Activated naive CD8-positive, alpha-beta T cell treated with anti-CD3 and anti-CD28 coated beads for 36 hours (primary cell): ENCODE data around the gene TSPAN12. TPM values are rescaled to one million over a fixed set of nuclear protein-coding genes. Genes with fewer than 3 reads are reported as not detected.

Experiments
- DNase-seq: peaks from one replicate; pipeline ENCODE4 v3.0.0; 2021
- H3K27ac Mint-ChIP-seq: one replicate; pipeline ENCODE4 v1.8.0; 2022; ENCODE audit warnings: mild to moderate bottlenecking, moderate library complexity, mixed read lengths
- H3K27me3 Mint-ChIP-seq: one replicate; pipeline ENCODE4 v1.8.0; 2022; ENCODE audit warnings: mild to moderate bottlenecking, mixed read lengths
- H3K36me3 Mint-ChIP-seq: one replicate; pipeline ENCODE4 v1.8.0; 2021; ENCODE audit warnings: mild to moderate bottlenecking, mixed read lengths
- H3K4me1 Mint-ChIP-seq: one replicate; pipeline ENCODE4 v1.8.0; 2021; ENCODE audit warnings: mixed read lengths
- H3K4me3 Mint-ChIP-seq: one replicate; pipeline ENCODE4 v1.8.0; 2022; ENCODE audit warnings: mild to moderate bottlenecking, moderate library complexity, mixed read lengths
- H3K9me3 Mint-ChIP-seq: one replicate; pipeline ENCODE4 v1.8.0; 2022; ENCODE audit warnings: mixed read lengths
- total RNA-seq, 2 experiments: library from RNA; stranded (reverse); gene quantifications; one replicate each; pipeline ENCODE4 v1.2.3, GENCODE V29; 2021

The TSPAN12 gene
- total RNA-seq, 2 experiments from 2014 or later, result not detected

- no peak overlapping the region for H3K4me3 Mint-ChIP-seq
- no peak for DNase-seq
These were observed 28.5 kb downstream of the TSPAN12 start for GRCh38 chr7:120829487-120829886.

GRCh38 chr7:120828528-120828927 lies 29.4 kb downstream of the TSPAN12 start:
- Mint-ChIP-seq H3K4me3 (no peak overlapping the region), H3K27me3 (peaks cover 23% of the 10 kb centered on the region), H3K4me1 (no peaks in the 10 kb centered on the region), H3K9me3 (peaks cover 1% of the 10 kb centered on the region), H3K36me3 (no peaks in the 10 kb centered on the region), H3K27ac (no peak overlapping the region)
- DNase-seq, result no peak

More at GRCh38 chr7:120829487-120829886, 28.5 kb downstream of the TSPAN12 start:
- H3K36me3 Mint-ChIP-seq, result no peaks in the 10 kb centered on the region
- H3K27ac Mint-ChIP-seq, result no peak overlapping the region
- no peaks in the 10 kb centered on the region for H3K4me1 Mint-ChIP-seq
- H3K27me3 Mint-ChIP-seq, result peaks cover 23% of the 10 kb centered on the region
- peaks cover 1% of the 10 kb centered on the region for H3K9me3 Mint-ChIP-seq

DNA sequence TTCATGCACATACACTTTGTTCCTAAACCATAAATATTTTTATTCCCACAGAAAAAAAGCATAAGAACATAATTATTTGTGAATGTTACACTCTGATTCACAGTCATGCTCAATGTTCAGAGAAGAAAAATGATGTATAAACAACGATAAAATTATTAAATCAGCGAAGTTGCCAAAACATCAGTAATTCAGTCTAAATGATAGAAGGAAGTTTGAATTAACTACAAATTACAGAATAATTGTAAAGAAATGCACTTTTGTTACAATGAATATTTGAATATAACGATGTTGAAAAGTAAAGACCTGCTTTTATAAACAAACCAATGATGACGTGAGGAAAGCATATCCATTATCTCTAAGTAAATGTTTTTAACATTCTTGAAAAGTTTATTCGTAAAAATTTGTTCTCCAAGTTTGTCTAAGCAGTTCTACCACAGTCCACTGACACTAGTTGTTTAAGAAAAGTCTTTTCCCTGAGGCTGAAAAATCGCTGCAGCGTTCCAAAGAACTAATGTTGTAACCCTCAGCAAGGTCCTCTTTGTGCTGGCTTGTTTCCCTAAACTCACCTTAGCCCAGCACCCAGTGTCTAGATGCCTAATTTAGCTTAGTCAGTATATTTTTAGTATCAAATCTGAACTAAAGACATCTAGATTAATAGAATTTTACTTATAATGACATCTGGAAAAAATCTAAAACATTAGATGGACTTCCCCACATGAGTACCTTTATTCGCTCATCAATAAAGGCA lies 30.4 kb downstream of the TSPAN12 start:
- H3K27me3 Mint-ChIP-seq, result peaks cover 27% of the 10 kb centered on the region

DNA sequence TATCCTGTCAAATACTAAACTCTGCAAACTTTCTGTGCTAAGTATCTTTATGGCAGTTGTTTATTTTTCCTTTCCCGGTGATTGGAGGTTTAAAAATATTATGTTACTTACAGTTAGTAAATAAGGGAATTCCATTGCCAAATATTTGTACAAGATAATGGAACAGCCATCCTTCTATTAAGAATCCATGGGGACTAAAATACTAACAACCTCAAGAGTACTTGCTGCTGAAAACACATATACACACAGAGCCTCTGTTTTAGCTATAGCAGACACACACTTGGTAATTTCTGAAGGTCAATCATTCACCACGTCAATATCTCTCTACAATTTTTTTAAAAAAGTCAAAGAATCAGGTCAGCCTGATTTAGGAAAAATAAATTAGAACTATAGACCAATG lies 32.4 kb downstream of the TSPAN12 start:
- Mint-ChIP-seq H3K27me3 (peaks cover 33% of the 10 kb centered on the region), H3K27ac (no peak overlapping the region), H3K9me3 (peaks cover 1% of the 10 kb centered on the region), H3K4me3 (no peak overlapping the region), H3K36me3 (no peaks in the 10 kb centered on the region), H3K4me1 (no peaks in the 10 kb centered on the region)
- DNase-seq, result no peak

More for the DNA sequence above, 30.4 kb downstream of the TSPAN12 start:
- Mint-ChIP-seq H3K36me3 (no peaks in the 10 kb centered on the region), H3K9me3 (peaks cover 1% of the 10 kb centered on the region), H3K27ac (no peak overlapping the region), H3K4me3 (no peak overlapping the region), H3K4me1 (no peaks in the 10 kb centered on the region)
- DNase-seq, result no peak

DNA sequence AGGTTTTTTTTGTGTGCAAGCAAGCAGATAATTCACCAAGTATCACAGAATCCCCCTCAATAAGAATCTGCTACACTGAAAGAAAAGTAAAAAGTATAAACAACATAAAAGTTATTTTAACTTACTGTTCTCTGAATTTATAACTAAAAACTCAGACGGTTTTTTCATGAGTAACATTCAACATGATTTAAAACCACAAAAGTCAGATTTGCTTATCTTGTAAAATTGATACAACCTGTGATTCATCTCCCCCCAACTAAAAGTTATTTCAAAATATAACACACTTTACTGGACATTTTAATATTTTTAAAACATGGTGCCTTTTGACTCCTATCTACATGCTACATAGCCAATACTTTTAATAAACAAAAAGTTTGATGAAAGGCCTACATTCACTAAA lies 32.8 kb downstream of the TSPAN12 start:
- H3K27ac Mint-ChIP-seq, result no peak overlapping the region
- no peak for DNase-seq
- no peaks in the 10 kb centered on the region for H3K36me3 Mint-ChIP-seq
- H3K4me3 Mint-ChIP-seq, result no peak overlapping the region
- no peaks in the 10 kb centered on the region for H3K4me1 Mint-ChIP-seq
- peaks cover 34% of the 10 kb centered on the region for H3K27me3 Mint-ChIP-seq
- H3K9me3 Mint-ChIP-seq, result peaks cover 1% of the 10 kb centered on the region

- H3K4me1 Mint-ChIP-seq, result no peaks in the 10 kb centered on the region
- H3K4me3 Mint-ChIP-seq, result no peak overlapping the region
- no peak for DNase-seq
- H3K9me3 Mint-ChIP-seq, result no peaks in the 10 kb centered on the region
- no peaks in the 10 kb centered on the region for H3K36me3 Mint-ChIP-seq
- peaks cover 33% of the 10 kb centered on the region for H3K27me3 Mint-ChIP-seq
- H3K27ac Mint-ChIP-seq, result no peak overlapping the region
These were observed 38.1 kb downstream of the TSPAN12 start for GRCh38 chr7:120819861-120820260.

- Mint-ChIP-seq H3K27ac (no peak overlapping the region), H3K4me3 (no peak overlapping the region), H3K9me3 (no peaks in the 10 kb centered on the region), H3K36me3 (no peaks in the 10 kb centered on the region), H3K27me3 (peaks cover 38% of the 10 kb centered on the region), H3K4me1 (no peaks in the 10 kb centered on the region)
- no peak for DNase-seq
These were observed 40.1 kb downstream of the TSPAN12 start for GRCh38 chr7:120817851-120818250.

DNA sequence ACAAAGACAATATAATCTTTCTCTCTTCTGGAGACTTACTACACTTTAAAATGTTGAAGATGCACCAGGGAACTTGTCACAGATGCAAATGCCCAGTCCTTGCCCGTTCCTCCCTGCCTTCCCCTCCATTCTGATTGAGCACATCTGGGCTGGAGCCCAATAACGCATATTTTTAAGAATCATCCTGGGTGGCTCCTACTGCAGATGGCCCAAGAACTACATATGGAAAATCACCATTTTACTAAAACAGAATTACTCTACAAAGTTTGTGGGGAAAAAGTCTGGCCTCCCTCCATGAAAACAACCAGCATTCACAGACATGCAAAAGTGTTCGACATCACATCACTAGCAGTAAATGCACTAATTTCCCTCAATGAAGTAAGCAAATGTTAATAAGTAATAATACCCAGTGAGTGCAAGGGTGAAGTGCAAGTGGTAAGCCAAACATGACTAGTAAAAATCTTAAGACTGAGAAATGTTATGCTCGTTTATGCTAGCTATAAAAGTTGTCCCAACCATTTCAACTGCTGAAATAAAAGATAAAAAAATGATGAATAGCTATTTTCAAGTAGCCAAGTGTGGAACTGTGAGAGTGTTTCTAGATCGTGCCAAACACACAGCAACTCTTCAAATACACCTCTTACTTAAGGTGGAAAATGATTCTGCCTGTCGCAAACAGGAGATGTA lies 43.5 kb downstream of the TSPAN12 start:
- no peaks in the 10 kb centered on the region for H3K36me3 Mint-ChIP-seq
- no peak overlapping the region for H3K27ac Mint-ChIP-seq
- peaks cover 29% of the 10 kb centered on the region for H3K27me3 Mint-ChIP-seq
- no peaks in the 10 kb centered on the region for H3K9me3 Mint-ChIP-seq
- H3K4me1 Mint-ChIP-seq, result no peaks in the 10 kb centered on the region
- H3K4me3 Mint-ChIP-seq, result no peak overlapping the region
- no peak for DNase-seq

DNA sequence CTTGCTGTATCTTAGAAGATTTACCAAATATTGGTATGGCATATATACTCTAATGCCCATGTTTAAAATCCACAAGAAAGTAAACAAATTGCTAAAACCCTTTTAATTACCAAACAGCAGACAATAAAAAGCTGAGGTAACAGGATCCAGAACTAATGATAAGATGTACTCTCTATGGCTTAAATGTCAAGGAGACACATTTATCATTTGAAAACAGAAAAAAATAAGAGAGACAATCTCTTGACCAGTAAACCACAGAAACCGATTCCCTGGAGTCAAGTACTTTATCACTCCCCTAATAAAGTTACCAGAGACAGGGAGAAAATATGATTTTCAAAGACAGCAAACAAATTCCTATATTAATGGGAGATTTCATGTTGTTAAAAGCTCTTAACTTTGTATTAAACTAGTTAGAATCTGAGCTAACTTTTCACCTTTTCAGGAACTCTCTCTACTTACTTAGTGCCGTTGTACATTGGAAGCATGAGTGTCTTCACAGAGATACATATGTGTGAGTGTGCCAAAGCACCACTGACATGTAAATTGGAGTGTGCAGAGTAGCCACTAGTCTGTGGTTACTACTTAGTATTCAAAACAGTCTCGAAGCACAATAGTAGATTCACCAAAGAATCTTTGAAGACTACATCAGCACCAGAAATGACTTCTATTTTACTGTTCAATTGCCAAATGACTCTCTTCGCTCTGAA lies 44.2 kb downstream of the TSPAN12 start:
- Mint-ChIP-seq H3K27ac (no peak overlapping the region), H3K4me1 (no peaks in the 10 kb centered on the region), H3K9me3 (no peaks in the 10 kb centered on the region), H3K36me3 (no peaks in the 10 kb centered on the region), H3K27me3 (peaks cover 32% of the 10 kb centered on the region), H3K4me3 (no peak overlapping the region)
- no peak for DNase-seq

GRCh38 chr7:120813089-120813488 lies 44.9 kb downstream of the TSPAN12 start:
- H3K4me1 Mint-ChIP-seq, result no peaks in the 10 kb centered on the region
- peaks cover 32% of the 10 kb centered on the region for H3K27me3 Mint-ChIP-seq
- no peaks in the 10 kb centered on the region for H3K9me3 Mint-ChIP-seq
- no peak overlapping the region for H3K4me3 Mint-ChIP-seq
- no peak for DNase-seq
- no peaks in the 10 kb centered on the region for H3K36me3 Mint-ChIP-seq
- no peak overlapping the region for H3K27ac Mint-ChIP-seq

DNA sequence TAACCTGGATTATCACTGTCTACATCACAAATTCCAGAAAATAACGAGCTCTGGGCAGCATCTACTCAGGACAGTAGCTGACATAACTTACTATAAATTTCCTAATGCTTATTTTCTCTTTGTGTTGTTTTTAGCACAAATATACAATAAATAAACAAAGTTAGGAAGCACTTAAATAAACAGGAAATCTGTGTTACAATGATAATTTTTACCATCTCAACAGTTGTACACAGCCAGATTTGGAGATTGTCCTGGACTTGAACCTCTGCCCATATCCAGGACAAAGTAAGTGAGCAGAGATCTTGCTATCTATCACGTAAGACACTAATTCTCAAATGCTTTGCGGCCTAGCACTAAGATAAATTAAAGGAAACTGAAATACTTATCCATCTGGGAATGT lies 48.7 kb downstream of the TSPAN12 start:
- no peaks in the 10 kb centered on the region for H3K36me3 Mint-ChIP-seq
- H3K9me3 Mint-ChIP-seq, result no peaks in the 10 kb centered on the region
- H3K4me3 Mint-ChIP-seq, result no peak overlapping the region
- no peak for DNase-seq
- peaks cover 26% of the 10 kb centered on the region for H3K27me3 Mint-ChIP-seq
- no peaks in the 10 kb centered on the region for H3K4me1 Mint-ChIP-seq
- H3K27ac Mint-ChIP-seq, result no peak overlapping the region

- Mint-ChIP-seq H3K27ac (no peak overlapping the region), H3K36me3 (no peaks in the 10 kb centered on the region)
- DNase-seq, result no peak
These were observed 50.6 kb downstream of the TSPAN12 start for GRCh38 chr7:120807390-120807789.

GRCh38 chr7:120806669-120807068 lies 51.3 kb downstream of the TSPAN12 start:
- peaks cover 31% of the 10 kb centered on the region for H3K27me3 Mint-ChIP-seq
- no peaks in the 10 kb centered on the region for H3K9me3 Mint-ChIP-seq
- DNase-seq, result no peak
- no peaks in the 10 kb centered on the region for H3K36me3 Mint-ChIP-seq
- no peak overlapping the region for H3K27ac Mint-ChIP-seq
- no peaks in the 10 kb centered on the region for H3K4me1 Mint-ChIP-seq
- no peak overlapping the region for H3K4me3 Mint-ChIP-seq

More at GRCh38 chr7:120807390-120807789, 50.6 kb downstream of the TSPAN12 start:
- no peaks in the 10 kb centered on the region for H3K4me1 Mint-ChIP-seq
- no peaks in the 10 kb centered on the region for H3K9me3 Mint-ChIP-seq
- no peak overlapping the region for H3K4me3 Mint-ChIP-seq
- peaks cover 27% of the 10 kb centered on the region for H3K27me3 Mint-ChIP-seq

GRCh38 chr7:120805636-120806388 lies 52.1 kb downstream of the TSPAN12 start:
- Mint-ChIP-seq H3K4me3 (no peak overlapping the region), H3K9me3 (no peaks in the 10 kb centered on the region), H3K27ac (no peak overlapping the region), H3K27me3 (peaks cover 29% of the 10 kb centered on the region), H3K36me3 (no peaks in the 10 kb centered on the region), H3K4me1 (no peaks in the 10 kb centered on the region)
- peak; percentile 45 for DNase-seq

GRCh38 chr7:120802751-120803150 lies 55.2 kb downstream of the TSPAN12 start:
- Mint-ChIP-seq H3K9me3 (no peaks in the 10 kb centered on the region), H3K27me3 (peaks cover 24% of the 10 kb centered on the region), H3K36me3 (no peaks in the 10 kb centered on the region), H3K4me3 (no peak overlapping the region), H3K27ac (no peak overlapping the region), H3K4me1 (no peaks in the 10 kb centered on the region)
- DNase-seq, result no peak
